ENCODE measurements around the gene IFT122.
A peak's percentile ranks its signal among the peaks of the same experiment; 100 is the strongest.
"Not testable (repeated sequence)": the region's sequence is repeated elsewhere in the genome, so short reads cannot be mapped to it uniquely, and the experiment has no call there.

IFT122 gene

GRCh38 chr3:129492691-129493090 lies 52.7 kb downstream of the IFT122 start:
- DNase-seq (ENCODE audit: extremely low read depth, low read depth): no peak
- TF ChIP-seq CTCF (IDR thresholded peaks at IDR 0.05; ENCODE audit: low read depth, low read length): no peak

GRCh38 chr3:129493206-129493605 lies 53.2 kb downstream of the IFT122 start:
- no peak for DNase-seq (ENCODE audit: extremely low read depth, low read depth)
- TF ChIP-seq CTCF (IDR thresholded peaks at IDR 0.05; ENCODE audit: low read depth, low read length): no peak

GRCh38 chr3:129494499-129494898 lies 54.5 kb downstream of the IFT122 start:
- not testable (repeated sequence) for DNase-seq (ENCODE audit: extremely low read depth, low read depth)

- DNase-seq (ENCODE audit: extremely low read depth, low read depth): peak; percentile 47
These were observed 55.1 kb downstream of the IFT122 start for GRCh38 chr3:129495006-129495639.

GRCh38 chr3:129497876-129498275 lies 57.9 kb downstream of the IFT122 start:
- not testable (repeated sequence) for DNase-seq (ENCODE audit: extremely low read depth, low read depth)

GRCh38 chr3:129498603-129499488 lies 58.8 kb downstream of the IFT122 start:
- DNase-seq (ENCODE audit: extremely low read depth, low read depth): not testable (repeated sequence)

GRCh38 chr3:129499604-129500333 lies 59.7 kb downstream of the IFT122 start:
- DNase-seq (ENCODE audit: extremely low read depth, low read depth): not testable (repeated sequence)

GRCh38 chr3:129500334-129500658 lies 60.3 kb downstream of the IFT122 start:
- no peak for DNase-seq (ENCODE audit: extremely low read depth, low read depth)
- no peak for TF ChIP-seq CTCF (IDR thresholded peaks at IDR 0.05; ENCODE audit: low read depth, low read length)

GRCh38 chr3:129501630-129502029 lies 61.6 kb downstream of the IFT122 start:
- no peak for DNase-seq (ENCODE audit: extremely low read depth, low read depth)

More at GRCh38 chr3:129501630-129502029, 61.6 kb downstream of the IFT122 start:
- no peak for TF ChIP-seq CTCF (IDR thresholded peaks at IDR 0.05; ENCODE audit: low read depth, low read length)

All from AG09319 (cell line).